Subcutaneous adipose tissue (tissue), 4 donors: Measurements from ENCODE around the gene TMUB2. TPM values are rescaled to one million over a fixed set of nuclear protein-coding genes. Genes with fewer than 3 reads are reported as not detected.

Experiments used
- CTCF ChIP-seq: fragments of 450-650 bp; IDR thresholded peaks from one replicate; pipeline ENCODE4 v1.5.1; 2016; ENCODE audit warnings: low read depth, mild to moderate bottlenecking, control low read depth, antibody characterized with exemption, moderate library complexity
- total RNA-seq, 4 donors: library from RNA; depleted of rRNA; stranded (reverse); fragments of >200 nt; gene quantifications; one replicate each; pipeline ENCODE4 v1.1.0, GENCODE V29; 2016

Gene TMUB2
- total RNA-seq, 4 donors from 2014 or later = 26.6 to 36.0 (median 33.2) TPM

- TF ChIP-seq CTCF = no peak
Measured at GRCh38 chr17:44209786-44210341, 23.1 kb downstream of the TMUB2 start.

- TF ChIP-seq CTCF = no peak
Measured at GRCh38 chr17:44210342-44211192, 23.8 kb downstream of the TMUB2 start.

- no peak for TF ChIP-seq CTCF
Measured at GRCh38 chr17:44211281-44212265, 24.8 kb downstream of the TMUB2 start.

GRCh38 chr17:44212507-44213402, 26.0 kb downstream of the TMUB2 start:
- no peak for TF ChIP-seq CTCF

GRCh38 chr17:44213403-44214229, 26.8 kb downstream of the TMUB2 start:
- TF ChIP-seq CTCF = no peak

- no peak for TF ChIP-seq CTCF
Measured at GRCh38 chr17:44214230-44214494, 27.4 kb downstream of the TMUB2 start.
